Activated CD8-positive, alpha-beta memory T cell treated with anti-CD3 and anti-CD28 coated beads, Interleukin-2, amount 50 U/mL, for 24 hours (primary cell): ENCODE measurements around the gene THRB.

Source experiments
- DNase-seq: peaks from one replicate; pipeline ENCODE4 v3.0.0-alpha.2; 2020; ENCODE audit errors: extremely low read depth

The THRB gene

DNA sequence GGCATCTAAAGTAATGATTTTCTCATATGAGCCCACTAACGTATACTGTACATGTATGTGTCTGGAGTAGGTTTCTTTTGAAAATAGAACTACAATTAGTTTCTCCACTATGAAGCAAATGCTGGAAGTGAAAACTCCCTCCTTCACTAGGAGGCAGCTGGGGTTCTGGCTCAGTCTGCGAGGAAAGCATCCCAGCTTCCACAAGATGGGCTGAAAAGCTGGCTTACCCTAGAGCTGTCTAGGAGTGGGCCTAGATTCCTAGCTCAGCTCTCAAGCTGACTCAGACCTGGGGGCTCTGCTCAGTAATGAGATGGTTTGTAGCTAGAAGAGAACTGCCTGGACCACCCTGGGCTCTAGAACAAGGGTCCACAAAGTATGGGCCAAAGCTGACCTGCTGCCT, 268.3 kb downstream of the THRB start:
- no peak for DNase-seq

DNA sequence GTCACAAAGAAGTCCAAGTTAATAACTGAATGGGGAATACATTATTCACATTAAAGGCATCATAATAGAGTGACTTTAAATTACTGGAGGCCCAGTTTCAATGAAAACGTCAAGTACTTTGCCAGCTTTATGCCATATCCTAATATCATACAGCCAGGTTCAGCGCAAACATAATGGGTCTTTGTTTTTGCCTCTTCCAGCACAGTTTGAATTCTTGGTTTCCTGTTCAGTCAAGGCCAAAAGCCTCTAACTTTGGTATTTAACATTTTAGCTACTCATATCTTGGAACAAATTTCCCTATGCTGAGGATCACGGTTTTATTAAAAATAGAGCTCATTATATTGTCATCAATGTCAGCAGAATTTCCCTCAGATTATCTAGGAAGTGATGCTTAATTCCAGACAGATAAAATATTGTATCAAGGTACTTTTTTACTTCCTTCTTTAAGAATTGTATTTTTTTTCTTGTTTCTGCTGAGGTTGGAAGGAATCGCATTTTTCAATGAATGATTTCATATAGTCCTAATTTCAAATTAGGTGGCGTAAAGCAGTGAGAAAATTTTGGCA, 269.2 kb downstream of the THRB start:
- DNase-seq = no peak

DNA sequence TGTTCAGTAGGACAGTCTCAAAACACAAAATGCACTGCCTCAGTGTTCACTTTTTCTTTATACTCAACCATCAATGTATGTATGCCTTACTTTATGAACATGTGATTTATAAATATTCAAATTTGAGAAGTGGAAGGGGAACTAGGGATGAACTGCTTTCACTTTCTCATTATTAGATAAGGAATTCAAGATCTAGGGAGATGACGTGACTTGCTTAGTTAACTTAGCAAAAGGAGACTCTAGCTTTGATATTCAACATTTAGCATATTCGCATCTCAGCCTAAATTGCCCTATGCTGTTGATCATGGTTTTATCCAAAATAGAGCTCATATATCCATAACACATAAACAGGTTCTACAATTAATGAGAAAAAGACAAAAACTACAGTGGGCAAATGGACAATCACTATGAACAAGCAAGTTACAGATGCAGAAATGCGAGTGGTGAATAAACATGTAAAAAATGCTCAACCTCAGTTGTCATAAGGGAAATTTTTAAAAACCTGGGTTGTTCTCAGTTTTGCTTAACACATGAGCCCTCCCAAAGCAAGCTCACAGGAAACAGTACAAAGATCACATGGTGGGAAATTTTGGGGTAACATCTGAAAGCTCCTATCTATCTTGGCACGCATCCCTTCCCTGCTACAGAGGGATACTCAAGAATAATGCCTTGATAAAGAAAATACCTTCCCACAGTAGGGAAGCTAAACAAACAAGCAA, 269.8 kb downstream of the THRB start:
- no peak for DNase-seq

DNA sequence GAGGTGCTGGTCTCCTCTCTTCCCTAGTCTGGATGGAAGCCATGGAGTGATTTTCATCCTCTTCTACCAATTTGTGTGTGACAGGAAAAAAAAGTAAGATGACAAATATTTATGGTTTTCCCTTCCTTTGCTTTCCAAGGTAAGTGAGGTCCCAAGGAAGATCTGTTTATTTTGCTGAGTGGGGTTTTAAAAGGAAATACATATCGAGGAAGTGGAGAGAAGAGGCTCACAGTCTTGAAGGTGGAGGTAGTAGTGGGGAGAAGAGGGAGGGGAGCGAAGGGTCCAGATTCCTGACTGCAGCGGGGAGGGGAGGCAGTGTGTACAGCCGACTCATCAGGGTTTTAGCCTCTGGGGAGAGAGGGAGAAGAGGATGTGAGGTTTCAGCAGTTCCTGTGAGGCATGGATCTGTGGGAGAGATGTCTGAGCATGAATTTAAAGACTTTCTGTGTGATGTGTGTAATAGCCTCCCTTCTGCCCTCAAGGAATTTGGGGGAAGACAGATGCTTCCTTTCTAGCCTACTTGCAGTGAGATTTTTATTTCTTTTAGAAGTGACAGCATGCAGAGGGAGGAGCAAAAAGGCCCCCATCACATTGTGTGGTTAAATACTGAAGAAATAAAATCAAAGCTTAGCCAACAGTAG, 272.4 kb downstream of the THRB start:
- no peak for DNase-seq

DNA sequence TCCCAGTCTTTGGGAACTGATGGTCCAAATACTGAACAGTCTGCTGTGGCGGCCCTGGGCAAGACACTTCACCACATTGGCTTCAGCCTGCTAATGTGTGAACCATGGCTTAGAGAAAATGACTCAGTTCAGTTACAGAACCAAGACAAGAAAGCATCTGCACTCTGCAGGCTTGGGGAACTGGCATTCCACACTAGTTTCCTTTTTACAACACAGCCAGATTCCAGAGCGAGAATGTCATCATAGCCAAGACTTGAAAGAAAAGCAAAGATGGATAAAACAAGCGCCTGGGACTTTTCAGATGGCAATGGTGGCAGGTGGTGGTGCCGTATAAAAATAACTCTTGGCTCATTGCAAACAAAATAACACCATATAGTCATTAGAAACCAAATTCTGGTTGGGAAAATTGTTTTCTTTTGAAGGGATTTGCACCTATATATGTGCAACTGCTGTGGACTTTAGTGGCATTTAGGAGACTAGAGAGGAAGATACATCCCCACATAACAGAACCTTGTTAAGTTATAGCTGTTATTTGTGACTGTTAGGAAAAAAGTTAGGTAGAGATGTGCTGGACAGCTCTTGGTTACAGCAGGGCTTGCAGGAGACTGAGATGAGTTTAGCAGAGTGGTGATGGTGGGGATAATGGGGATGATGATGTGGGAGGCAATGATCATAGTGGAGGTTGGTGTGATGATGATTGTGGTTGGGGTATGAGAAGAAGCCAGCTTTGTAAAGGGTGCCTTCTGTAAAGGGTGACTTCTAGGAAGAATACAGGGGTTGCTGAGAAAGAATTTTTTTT, 273.6 kb downstream of the THRB start:
- DNase-seq = no peak

DNA sequence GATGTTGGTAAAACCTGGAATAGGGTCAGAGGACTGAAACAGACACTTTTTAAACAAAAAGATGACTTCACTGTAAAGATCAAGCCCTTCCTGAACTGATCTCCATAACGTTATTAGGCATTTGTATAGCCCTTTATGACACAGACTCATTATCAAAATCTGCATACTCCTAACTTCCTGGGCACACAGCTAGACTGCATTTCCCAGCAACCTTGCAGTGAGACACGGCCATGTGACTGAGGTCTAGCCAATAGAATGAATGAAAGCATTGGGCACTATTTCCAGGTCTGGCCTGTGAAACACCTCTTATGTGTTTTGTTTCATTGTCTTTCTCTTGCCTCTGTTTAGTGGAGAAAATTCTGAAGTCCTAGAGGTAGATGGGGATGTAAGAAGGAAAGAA, 279.1 kb downstream of the THRB start:
- DNase-seq = no peak

DNA sequence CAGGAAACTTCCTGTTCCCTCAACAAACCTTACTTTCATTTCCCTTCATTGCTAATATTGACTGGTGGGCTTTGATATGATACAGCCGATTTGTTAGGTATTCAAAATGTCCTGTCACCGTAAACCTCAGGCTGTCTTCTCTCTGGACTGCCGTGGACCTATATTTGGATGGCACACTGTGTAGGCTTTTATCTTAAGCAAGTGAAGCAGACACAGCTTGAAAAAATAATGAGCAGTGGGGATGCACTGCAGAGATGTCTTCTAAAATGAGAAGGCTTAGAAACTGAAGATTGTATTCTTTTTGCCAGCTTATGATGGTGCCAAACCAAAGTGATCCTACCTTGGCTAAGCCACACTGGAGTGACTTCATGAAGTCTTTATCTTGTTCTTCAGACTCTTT, 283.3 kb downstream of the THRB start:
- DNase-seq = no peak

DNA sequence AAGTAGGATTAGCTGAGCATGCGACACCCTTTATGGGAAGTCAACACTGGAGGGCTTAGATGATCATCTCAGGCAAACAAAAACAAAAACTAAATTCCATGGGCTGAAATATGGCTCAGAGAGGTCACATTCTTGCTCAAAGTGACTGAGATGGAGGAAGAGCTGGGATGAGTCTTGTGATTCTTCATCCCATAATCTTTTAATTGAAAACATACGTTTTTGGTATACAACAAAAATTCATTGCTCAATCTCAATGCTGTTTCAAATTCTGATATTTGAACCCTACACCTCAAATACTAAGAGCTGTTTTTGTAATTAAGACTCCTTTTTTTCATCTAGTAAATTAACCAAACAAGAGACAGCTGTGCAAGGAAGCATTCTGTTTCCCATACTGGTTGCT, 292.6 kb downstream of the THRB start:
- DNase-seq = no peak

DNA sequence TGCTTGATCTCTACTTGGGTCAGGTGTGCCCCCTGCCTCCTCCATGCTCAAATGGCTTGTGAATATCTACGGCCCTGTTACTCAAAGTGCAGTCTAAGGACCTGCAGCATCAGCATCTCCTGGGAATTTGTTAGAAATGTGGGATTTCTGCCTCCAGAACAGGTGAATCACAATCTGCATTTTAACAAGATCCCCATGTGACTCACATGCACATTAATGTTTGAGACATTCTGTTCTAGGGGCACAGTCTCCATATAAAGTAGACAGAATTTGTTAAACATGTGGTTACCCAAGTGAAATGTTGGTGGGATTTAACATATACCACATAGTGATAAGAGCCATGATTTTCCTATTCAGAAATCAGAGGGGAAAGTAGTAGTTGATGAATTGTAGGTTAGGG, 293.3 kb downstream of the THRB start:
- no peak for DNase-seq

DNA sequence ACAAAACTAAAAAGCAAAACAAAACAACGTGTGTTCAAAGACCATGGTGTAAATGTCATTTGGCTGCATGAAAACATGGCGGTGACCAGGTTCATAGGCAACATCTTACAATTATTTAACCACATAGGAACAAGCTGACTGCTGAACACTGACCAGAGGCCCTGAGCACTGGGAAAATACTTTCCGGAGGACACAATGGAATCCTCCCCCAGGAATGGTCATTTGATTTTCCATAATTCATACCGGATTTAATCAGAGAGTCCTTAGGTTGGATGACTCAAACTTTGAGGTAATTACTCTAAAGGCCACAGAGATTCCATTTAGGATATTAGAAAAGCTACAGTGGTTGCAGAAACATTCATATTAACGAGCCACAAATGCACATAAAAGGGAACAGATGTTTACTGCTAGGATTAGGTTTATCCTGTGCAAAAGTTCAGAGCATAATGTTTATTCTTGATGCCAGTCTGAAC, 294.8 kb downstream of the THRB start:
- no peak for DNase-seq

DNA sequence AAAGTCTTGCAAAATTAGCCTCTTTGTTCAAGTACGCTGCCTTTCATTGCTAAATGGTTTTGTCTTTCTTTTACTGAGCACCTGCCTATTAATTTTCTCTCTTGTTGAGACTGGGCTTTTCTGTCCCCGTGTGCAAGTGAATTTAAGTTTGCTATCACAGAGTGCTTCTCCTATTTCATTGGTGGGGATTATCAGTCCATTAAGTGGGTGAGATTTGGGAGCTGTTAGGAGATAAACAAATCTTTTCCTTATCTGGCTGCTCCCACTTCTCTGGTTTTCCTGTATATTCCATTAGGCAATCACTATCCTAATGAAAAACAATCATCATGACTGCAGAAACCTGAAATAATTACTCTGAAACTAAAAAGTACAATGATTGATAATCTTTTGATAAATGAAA, 295.4 kb downstream of the THRB start:
- DNase-seq = no peak

DNA sequence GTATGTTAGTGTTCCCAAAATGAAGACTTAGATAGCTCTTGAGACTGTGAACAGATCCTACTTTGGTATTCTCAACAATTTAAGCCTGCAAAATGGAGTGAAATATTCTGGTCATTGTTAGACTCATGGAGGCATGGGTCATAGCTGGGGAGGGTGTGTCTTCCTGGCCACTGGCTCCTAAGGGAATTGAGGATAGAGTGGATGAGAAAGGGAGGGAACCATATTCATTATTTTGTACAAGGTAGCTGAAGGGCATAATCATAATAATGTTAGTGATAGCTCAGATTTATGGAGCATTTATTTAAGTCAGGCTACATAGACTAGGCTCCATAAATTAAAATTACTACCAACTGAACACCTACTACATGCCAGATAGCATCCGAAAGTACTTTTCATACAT, 295.9 kb downstream of the THRB start:
- DNase-seq = no peak

DNA sequence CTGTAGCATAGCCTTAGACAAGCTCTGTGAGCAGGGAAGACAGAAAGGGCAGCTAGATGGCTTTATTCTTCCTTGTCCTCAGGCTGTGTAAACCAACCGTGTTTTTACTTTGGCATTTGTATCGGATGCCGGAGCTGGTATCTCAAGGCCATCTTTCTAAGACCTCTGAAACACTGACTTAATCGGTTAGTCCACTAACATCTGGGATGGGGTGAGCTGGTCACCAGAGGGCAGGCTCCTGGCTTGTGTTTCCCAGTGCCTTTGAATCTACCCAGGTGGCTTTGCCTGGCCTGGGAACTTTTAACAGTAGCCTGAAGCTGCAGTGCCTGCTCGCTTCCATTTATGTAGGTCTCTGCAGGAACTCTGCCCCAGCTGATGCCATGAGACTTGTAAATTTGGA, 296.8 kb downstream of the THRB start:
- no peak for DNase-seq

DNA sequence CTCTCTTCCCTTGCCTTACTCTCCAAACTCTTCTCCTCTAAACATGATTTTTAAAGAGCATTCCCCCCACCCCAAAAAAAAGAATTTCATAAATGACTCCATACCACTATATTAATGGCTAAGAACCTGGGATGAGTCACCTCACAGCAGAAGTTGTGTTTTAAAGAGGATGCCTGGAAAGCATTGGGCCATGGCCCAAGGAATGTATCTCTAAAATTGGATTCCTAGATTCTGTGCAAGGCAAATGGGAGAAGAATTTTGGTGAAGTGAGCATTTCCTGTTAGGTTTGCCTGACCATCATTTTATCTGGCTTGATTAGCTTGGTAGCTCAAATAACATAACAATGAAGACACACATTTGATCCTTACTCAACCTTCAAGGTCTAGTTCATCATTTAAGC, 298.1 kb downstream of the THRB start:
- no peak for DNase-seq

DNA sequence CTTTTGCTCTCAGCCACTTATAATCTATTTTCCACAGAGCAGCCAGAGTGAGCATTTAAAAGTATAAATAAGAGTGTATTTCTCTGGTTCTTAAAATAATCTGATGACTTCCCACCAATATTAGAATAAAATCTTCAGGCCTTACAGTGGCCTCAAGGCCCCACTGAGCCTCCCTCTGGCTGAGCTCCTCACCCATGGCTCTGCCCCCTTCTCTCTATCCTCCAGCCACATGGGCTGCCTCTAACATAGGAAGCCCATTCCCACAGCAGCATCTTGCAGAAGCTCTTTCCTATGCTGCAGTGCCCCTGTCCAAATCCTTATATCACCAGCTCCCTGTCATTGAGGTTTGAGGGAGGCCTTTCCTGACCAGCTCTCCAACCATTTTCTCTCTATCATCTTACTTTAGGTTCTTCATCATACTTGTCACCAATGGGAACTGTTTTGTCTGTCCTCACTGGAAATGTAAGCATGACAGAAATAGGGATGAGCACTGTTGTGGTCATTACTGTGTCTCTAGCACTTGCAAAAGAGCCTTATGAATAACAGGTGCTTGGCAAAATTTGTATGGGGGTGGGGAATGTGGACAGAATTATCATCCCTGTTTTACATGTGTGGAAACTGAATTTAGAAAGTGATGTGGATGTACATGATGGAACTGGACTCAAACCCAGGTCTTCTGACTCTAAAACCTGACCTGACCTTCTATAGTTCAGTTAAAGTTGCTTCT, 299.0 kb downstream of the THRB start:
- DNase-seq = no peak

DNA sequence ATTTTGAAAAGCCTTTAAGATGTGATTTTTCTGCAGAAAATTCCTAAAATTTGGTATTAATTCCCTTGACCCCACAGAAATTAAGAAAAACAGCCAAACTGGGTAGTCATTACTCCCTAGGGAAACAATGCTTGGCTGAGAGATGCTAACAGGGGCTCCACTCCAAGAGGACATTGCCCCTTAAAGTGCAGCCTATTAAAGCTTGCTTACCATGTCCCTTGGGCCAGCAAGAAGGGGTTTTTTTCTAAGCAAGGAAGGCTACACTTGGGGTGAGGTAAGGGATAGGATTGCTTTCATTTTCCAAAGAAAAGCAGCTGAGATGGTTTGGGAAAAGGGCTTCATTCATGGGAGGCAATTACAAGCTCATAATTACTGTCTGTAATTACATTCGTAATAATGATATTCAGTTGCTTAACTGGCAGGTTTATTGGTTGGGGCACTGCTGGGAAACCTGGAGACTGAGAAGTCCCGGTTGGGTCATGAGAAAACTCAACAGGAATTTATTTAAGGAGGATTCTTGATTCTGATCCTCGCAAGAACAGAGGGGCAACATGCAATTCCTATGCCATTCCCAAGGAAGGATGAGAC, 302.1 kb downstream of the THRB start:
- DNase-seq = no peak

DNA sequence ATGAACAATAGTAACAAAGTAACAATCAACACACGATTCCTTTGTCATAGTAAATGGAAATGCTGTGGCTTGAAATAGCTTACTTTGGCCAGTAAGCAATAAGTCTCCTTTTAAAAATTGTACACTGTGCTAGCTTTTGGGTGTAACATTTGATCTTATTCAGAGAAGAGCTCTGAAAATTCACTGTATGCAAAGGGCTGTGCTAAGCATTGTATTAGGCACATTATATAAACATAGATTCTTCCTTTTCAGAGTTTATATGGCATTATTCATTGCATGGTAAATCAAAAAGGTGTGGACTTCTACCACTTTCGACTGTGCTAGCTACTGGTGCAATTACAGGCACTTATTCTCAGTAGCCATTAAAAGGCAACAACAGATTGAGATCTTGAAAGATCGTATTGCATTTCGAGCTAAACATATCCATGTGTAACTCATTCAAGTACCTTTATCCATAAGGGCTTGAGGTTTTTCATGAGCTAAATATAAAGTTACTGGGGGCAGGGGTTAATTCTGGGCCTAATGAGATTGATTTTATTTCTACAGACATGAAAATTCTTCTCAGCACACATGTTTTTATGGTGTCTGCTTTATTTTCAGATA, 302.7 kb downstream of the THRB start:
- DNase-seq = no peak

DNA sequence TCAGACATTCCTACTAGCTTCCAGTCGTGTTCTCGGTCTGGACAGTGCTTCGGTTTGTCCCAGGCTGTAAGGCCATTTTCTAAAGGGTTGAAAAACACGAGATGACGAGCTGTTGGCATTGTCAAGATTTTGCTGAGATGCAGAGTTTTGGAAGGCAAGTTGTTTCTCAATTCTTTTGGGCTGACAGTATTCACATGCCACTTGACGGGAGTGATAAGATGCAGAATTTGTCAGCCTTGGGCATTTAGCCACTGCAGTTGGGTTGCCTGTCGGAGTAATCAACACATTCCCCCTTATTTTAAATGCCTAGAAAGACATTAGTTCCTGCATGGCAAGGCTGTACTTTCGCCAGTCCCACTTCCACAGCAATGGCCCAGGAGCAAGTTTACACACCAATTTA, 304.4 kb downstream of the THRB start:
- DNase-seq = no peak

DNA sequence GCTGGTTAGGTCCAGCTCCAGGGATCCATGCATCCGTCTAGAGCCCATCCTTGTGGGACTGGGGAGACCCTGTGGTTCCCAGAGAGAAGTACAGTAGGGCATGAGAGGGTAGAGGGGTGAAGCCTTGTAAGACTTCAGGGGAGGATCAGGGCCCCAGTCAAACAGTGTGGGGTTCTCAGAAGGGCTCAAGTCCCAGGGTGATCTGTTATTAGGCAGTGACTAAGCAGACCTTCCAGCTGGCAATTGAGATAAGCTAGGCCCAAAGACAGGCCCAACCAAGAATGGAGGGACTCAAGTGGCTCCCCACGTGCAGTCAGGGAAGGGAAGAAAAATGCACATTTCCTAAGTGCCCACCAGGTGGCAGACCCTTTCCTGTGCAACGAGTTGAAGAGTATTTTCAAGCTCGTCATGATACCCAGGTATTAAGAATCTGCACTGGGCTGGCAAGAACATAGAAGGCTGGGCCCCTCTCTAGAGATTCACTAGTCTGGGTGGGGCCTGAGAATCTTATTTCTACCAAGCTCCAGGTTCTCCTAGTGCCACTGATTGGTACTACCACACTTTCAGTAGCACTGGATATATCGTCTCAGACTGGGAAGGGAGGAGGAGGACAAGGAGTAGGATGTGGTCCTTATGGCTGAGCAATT, 308.8 kb downstream of the THRB start:
- no peak for DNase-seq

DNA sequence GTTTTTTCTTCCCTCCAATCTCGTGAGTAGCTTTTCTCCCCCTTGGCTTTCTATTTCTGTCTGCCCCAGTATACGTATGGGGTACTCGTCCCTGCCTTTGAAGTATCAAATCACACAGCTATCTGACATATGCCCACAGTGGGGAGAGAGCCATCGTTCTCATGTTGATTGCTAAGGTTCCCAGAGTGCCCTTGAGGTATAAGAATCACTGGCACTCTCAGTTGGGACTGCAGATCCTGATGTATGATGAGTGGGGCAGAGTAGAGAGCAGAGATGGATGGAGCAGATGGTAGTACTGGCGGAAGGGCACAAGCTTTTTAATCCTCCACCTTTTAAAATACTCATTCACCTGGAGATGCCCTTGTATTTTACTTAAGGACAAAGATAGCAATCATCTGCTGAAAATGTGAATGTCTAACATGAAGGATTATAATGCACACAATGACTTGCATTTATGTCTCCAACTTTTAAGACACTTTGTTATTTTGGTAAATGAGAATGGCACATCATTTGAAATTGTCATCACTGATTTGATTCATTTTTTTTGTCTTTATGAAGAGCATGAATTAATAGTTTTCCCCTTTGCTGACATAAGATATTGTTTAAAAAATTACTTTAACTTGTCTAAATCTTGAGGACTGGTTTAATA, 310.0 kb downstream of the THRB start:
- no peak for DNase-seq
